Measurements from ENCODE around the gene TRPV5.

- TF ChIP-seq CTCF (IDR thresholded peaks at IDR 0.05; ENCODE audit: low read depth, low read length) (no peak), MAX (IDR thresholded peaks at IDR 0.05; ENCODE audit: low read depth, low read length) (no peak), POLR2A (IDR thresholded peaks at IDR 0.05; ENCODE audit: extremely low read depth, insufficient read length) (no peak)
Measured at GRCh38 chr7:142878315-142878714, 55.2 kb downstream of the TRPV5 start.

Data from NB4 (cell line).